Adrenal gland (tissue), 12 donors: ENCODE data around the gene ROR1. TPM values are rescaled to one million over a fixed set of nuclear protein-coding genes. Genes with fewer than 3 reads are reported as not detected.

ENCODE experiments used
- DNase-seq, 7 donors: peaks; one replicate each; pipeline ENCODE4 v3.0.0-alpha.2; 2019 to 2020
- H3K27ac ChIP-seq, 5 donors: fragments of 200-600 bp; sonication (generic) in 4 of 5; 1 replicate in 3 of 5; 2 replicates in 2 of 5; pipeline versions ENCODE4 v1.5.1 to v1.8.0; 2016 to 2020; ENCODE audit warnings: mild to moderate bottlenecking in 1 of 5
- H3K27me3 ChIP-seq: fragments of 200-600 bp; 2 replicates; pipeline ENCODE4 v1.8.0; 2021
- H3K36me3 ChIP-seq, 2 donors: fragments of 200-600 bp; replicated peaks in 1 of 2; 1 replicate in 1 of 2; 2 replicates in 1 of 2; pipeline versions ENCODE4 v1.5.1 to v1.8.0; 2018 to 2022
- H3K4me1 ChIP-seq, 2 donors: fragments of 200-600 bp; replicated peaks in 1 of 2; 1 replicate in 1 of 2; 2 replicates in 1 of 2; pipeline versions ENCODE4 v1.5.1 to v1.8.0; 2018 to 2021
- H3K4me3 ChIP-seq, 4 donors: fragments of 200-600 bp; sonication (generic) in 3 of 4; one replicate each; pipeline ENCODE4 v1.5.1; 2016 to 2018
- H3K9me3 ChIP-seq, 3 donors: fragments of 200-600 bp; sonication (generic) in 1 of 3; replicated peaks in 1 of 3; 1 replicate in 2 of 3; 2 replicates in 1 of 3; pipeline versions ENCODE4 v1.5.1 to v1.8.0; 2016 to 2021
- POLR2A ChIP-seq, 2 donors: fragments of 450-650 bp; IDR thresholded peaks; one replicate each; pipeline ENCODE4 v1.6.1; 2017; ENCODE audit warnings: antibody characterized with exemption in 2 of 2, mild to moderate bottlenecking in 2 of 2, moderate library complexity in 1 of 2
- WGBS, 4 donors: extraction: QIAGEN DNeasy Blood & Tissue Kit in 2 of 4; methylation state at CpG; one replicate each; pipeline versions ENCODE4 v1.1.5 to v1.1.7; 2013 to 2017; 5-methylcytosine and 5-hydroxymethylcytosine counted together
- intact Hi-C, 2 donors: fragments of 100-400 bp; cut with DNase I; formaldehyde crosslinking; loops; one replicate each; pipeline versions ENCODE4 v1.14.1 to v1.15.0; 2022 to 2023
- polyA plus RNA-seq, 3 donors: library from polyadenylated mRNA; stranded (reverse); fragments of 200-250 nt in 2 of 3; fragments of 350-450 nt in 1 of 3; fragmentation: Illumina TruSeq in 1 of 3; extraction: RNeasy Lipid Tissue Mini Kit (QIAGEN cat#74804) in 1 of 3; gene quantifications; one replicate each; pipeline ENCODE4 v1.2.3, GENCODE V29; 2013 to 2014
- total RNA-seq, 9 donors: library from RNA; depleted of rRNA in 4 of 9; stranded (reverse); fragments of >200 nt in 4 of 9; fragments of 120-200 nt in 1 of 9; fragmentation: NEBNext Ultra II Directional in 1 of 9; extraction: Animal tissue kit (Norgen Biotek cat#: 25700) in 1 of 9; gene quantifications; one replicate each; pipeline versions ENCODE4 v1.1.0 to v1.2.4, GENCODE V29; 2013 to 2023
- TF ChIP-seq, protein P1 (sequence below), 6 experiments: fragments of 450-650 bp in 4 of 6; fragments of 200-600 bp in 2 of 6; sonication (generic) in 1 of 6; IDR thresholded peaks; 1 replicate in 5 of 6; 2 replicates in 1 of 6; pipeline versions ENCODE4 v1.5.1 to v1.8.0; 2016 to 2021; ENCODE audit warnings: antibody characterized with exemption in 6 of 6, mild to moderate bottlenecking in 2 of 6, moderate library complexity in 1 of 6
- donor health status: healthy with polysubstance abuse.
- donor health status: Bipolar disorder and iron deficiency.
- donor health status: DM: yes; HTN: yes; CAD: no.
- donor health status: DM: no; HTN: no; CAD: no.
- donor health status: DM: no; HTN: no; CAD: no.
- donor health status: DM: yes; HTN: yes; CAD: no.

Gene ROR1
- total and polyA plus RNA-seq, 12 donors, result 0.54 to 4.6 (median 2.6) TPM

DNA sequence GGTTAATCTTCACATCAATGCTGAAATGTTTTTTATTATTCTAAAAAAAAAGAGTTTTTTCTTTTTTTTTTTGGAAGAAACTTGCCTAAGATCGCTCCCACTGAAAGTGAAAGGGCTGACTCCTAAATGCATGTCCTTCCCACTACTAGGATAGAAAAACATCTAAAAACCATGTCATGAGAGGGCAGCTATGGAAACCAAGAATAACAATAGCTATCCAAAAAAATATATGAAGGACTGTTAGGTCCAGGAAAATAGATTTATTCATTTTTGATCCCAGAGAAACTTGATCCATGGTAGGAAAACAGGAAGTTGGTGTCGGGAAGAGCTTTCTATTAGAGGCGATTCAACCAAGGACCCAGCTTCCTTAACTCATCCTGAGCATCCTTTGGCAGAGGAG, 23.1 kb upstream of the ROR1 start:
- Histone ChIP-seq H3K4me1 (no peaks in the 10 kb centered on the region), H3K4me3 (no peak overlapping the region), H3K36me3 (no peaks in the 10 kb centered on the region), H3K9me3 (no peaks in the 10 kb centered on the region), H3K27me3 (no peaks in the 10 kb centered on the region), H3K27ac (no peak overlapping the region)
- intact Hi-C loops, result no loop called here
- TF ChIP-seq POLR2A (IDR thresholded peaks at IDR 0.05), result no peak
- TF ChIP-seq, protein P1, sequence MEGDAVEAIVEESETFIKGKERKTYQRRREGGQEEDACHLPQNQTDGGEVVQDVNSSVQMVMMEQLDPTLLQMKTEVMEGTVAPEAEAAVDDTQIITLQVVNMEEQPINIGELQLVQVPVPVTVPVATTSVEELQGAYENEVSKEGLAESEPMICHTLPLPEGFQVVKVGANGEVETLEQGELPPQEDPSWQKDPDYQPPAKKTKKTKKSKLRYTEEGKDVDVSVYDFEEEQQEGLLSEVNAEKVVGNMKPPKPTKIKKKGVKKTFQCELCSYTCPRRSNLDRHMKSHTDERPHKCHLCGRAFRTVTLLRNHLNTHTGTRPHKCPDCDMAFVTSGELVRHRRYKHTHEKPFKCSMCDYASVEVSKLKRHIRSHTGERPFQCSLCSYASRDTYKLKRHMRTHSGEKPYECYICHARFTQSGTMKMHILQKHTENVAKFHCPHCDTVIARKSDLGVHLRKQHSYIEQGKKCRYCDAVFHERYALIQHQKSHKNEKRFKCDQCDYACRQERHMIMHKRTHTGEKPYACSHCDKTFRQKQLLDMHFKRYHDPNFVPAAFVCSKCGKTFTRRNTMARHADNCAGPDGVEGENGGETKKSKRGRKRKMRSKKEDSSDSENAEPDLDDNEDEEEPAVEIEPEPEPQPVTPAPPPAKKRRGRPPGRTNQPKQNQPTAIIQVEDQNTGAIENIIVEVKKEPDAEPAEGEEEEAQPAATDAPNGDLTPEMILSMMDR (IDR thresholded peaks at IDR 0.05), result no peak
- no peak for DNase-seq
- WGBS, 4 donors, result 60 to 74% (median 72%) methylated on average over 3 of the region's 3 CpGs

- H3K9me3 ChIP-seq, result no peaks in the 10 kb centered on the region
- H3K36me3 ChIP-seq, result no peaks in the 10 kb centered on the region
- intact Hi-C loops, result no loop called here
- no peaks in the 10 kb centered on the region for H3K4me1 ChIP-seq
- no peaks in the 10 kb centered on the region for H3K27me3 ChIP-seq
- H3K4me3 ChIP-seq, result no peak overlapping the region
- no peak overlapping the region for H3K27ac ChIP-seq
- WGBS, 4 donors, result 27 to 64% (median 41%) methylated on average over 1 of the region's 1 CpG
- TF ChIP-seq, protein P1 (IDR thresholded peaks at IDR 0.05), result no peak
- TF ChIP-seq POLR2A (IDR thresholded peaks at IDR 0.05), result no peak
- DNase-seq, result no peak
These were observed 21.6 kb upstream of the ROR1 start for GRCh38 chr1:63752176-63752575.

- Histone ChIP-seq H3K36me3 (no peaks in the 10 kb centered on the region), H3K4me1 (no peaks in the 10 kb centered on the region), H3K27me3 (no peaks in the 10 kb centered on the region), H3K9me3 (no peaks in the 10 kb centered on the region), H3K27ac (no peak overlapping the region), H3K4me3 (no peak overlapping the region)
- no peak for TF ChIP-seq POLR2A (IDR thresholded peaks at IDR 0.05)
- TF ChIP-seq, protein P1 (IDR thresholded peaks at IDR 0.05), result no peak
- no peak for DNase-seq
- intact Hi-C loops, result no loop called here
- 60 to 74% (median 62%) methylated on average over 6 of the region's 6 CpGs for WGBS, 4 donors
These were observed 20.2 kb upstream of the ROR1 start for GRCh38 chr1:63753591-63753990.

DNA sequence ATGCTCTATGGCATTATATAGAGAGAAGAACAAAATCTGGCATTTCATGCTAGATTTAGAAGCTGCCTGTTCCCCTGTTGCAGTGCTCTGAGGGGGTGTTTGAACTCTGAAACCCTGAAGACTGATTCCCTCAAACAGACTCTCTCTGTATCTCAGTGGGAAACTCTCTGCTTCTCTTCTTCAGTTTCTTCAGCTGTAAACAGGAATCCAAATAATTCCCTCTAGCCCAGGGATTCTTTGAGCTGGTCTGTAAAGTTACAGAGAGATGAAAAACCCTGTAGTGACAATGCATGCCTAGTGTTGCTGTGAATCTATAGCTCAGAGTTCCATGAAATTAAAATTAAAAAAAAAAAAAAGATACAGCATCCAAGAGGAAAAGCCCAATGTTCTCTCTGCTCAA, 17.0 kb upstream of the ROR1 start:
- no peaks in the 10 kb centered on the region for H3K4me1 ChIP-seq
- intact Hi-C loops, result no loop called here
- no peak overlapping the region for H3K4me3 ChIP-seq
- no peak for DNase-seq
- TF ChIP-seq, protein P1 (IDR thresholded peaks at IDR 0.05), result no peak
- TF ChIP-seq POLR2A (IDR thresholded peaks at IDR 0.05), result no peak
- H3K27me3 ChIP-seq, result no peaks in the 10 kb centered on the region
- H3K36me3 ChIP-seq, result no peaks in the 10 kb centered on the region
- no peaks in the 10 kb centered on the region for H3K9me3 ChIP-seq
- no peak overlapping the region for H3K27ac ChIP-seq
